Activated T-cell treated with anti-CD3 and anti-CD28 coated beads, Interleukin-2, amount 50 U/mL, for 72 hours (primary cell): ENCODE results near the gene RNF26. TPM values are rescaled to one million over a fixed set of nuclear protein-coding genes. Genes with fewer than 3 reads are reported as not detected.

ENCODE experiments used
- ATAC-seq, 2 donors: fragments of 150-1000 bp; cut with Tn5 transposase; replicated peaks in 1 of 2; 2 replicates each; pipeline ENCODE4 v1.10.0; 2021; ENCODE audit warnings: moderate library complexity in 2 of 2, mild to moderate bottlenecking in 1 of 2
- DNase-seq, 2 donors: peaks; one replicate each; pipeline ENCODE4 v3.0.0; 2021 to 2022; ENCODE audit warnings: mixed read lengths in 1 of 2
- H3K27ac Mint-ChIP-seq: one replicate; pipeline ENCODE4 v1.8.0; 2022; ENCODE audit warnings: mild to moderate bottlenecking, moderate library complexity, mixed read lengths
- H3K27me3 Mint-ChIP-seq: one replicate; pipeline ENCODE4 v1.8.0; 2022; ENCODE audit warnings: low read depth, mixed read lengths
- H3K36me3 Mint-ChIP-seq, 2 donors: one replicate each; pipeline ENCODE4 v1.8.0; 2022; ENCODE audit warnings: mixed read lengths in 2 of 2, mild to moderate bottlenecking in 1 of 2; ENCODE audit not compliant: insufficient read depth in 2 of 2
- H3K4me1 Mint-ChIP-seq: one replicate; pipeline ENCODE4 v1.8.0; 2022; ENCODE audit warnings: low read depth, mixed read lengths
- H3K4me3 Mint-ChIP-seq, 2 donors: one replicate each; pipeline ENCODE4 v1.8.0; 2022; ENCODE audit warnings: mild to moderate bottlenecking in 2 of 2, mixed read lengths in 2 of 2, moderate library complexity in 2 of 2
- H3K9me3 Mint-ChIP-seq, 2 donors: one replicate each; pipeline ENCODE4 v1.8.0; 2022; ENCODE audit warnings: mixed read lengths in 2 of 2
- total RNA-seq, 2 donors: library from RNA; stranded (reverse); gene quantifications; one replicate each; pipeline ENCODE4 v1.2.3, GENCODE V29; 2022

Gene RNF26
- total RNA-seq, 2 donors from 2014 or later, result 32.5 to 38.9 TPM

GRCh38 chr11:119318240-119319135 lies 15.8 kb upstream of the RNF26 start:
- H3K9me3 Mint-ChIP-seq, result no peaks in the 10 kb centered on the region
- DNase-seq (peak; percentile 43 to 51), ATAC-seq (peak in 1 of 2 donors; percentile 19)
- H3K4me1 Mint-ChIP-seq, result peaks cover 29% of the 10 kb centered on the region
- no peak overlapping the region for H3K27ac Mint-ChIP-seq
- H3K4me3 Mint-ChIP-seq, result peak overlapping the region; percentile 62 to 69
- H3K36me3 Mint-ChIP-seq, result no peaks in the 10 kb centered on the region
- H3K27me3 Mint-ChIP-seq, result peaks cover 8% of the 10 kb centered on the region

DNA sequence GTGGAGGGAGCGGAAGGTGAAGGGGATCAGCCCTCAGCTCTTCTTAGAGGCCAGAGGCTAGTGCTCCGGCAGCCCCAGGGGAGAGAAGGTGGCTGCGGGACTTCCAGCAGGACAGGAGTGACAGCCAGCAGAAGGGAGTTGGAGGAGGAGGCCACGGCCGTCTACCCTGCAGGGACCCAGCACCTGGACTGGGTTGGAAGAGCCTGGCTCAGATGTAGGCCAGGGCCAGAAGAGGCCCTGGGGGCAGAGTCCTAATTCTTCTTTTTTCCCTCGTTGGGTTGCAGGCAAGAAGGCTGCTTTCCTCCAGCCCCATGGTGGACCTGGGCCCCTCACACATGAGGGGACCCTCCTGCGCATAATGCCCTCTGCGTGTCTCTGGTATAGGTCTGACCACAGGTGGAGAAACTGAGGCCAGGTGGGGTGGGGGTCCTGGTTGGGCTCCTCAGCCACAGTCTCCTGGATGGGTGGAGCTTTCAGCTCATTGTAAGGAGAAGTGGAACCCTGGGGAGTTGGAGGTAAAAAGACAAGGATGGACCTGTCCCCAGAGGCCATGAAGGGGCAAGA lies 15.1 kb upstream of the RNF26 start:
- peaks cover 33% of the 10 kb centered on the region for H3K4me1 Mint-ChIP-seq
- no peaks in the 10 kb centered on the region for H3K9me3 Mint-ChIP-seq
- no peaks in the 10 kb centered on the region for H3K36me3 Mint-ChIP-seq
- DNase-seq (no peak), ATAC-seq (no peak)
- H3K27ac Mint-ChIP-seq, result no peak overlapping the region
- peak overlapping the region; percentile 73 to 75 for H3K4me3 Mint-ChIP-seq
- peaks cover 8% of the 10 kb centered on the region for H3K27me3 Mint-ChIP-seq

- no peaks in the 10 kb centered on the region for H3K9me3 Mint-ChIP-seq
- H3K27me3 Mint-ChIP-seq, result peaks cover 8% of the 10 kb centered on the region
- no peaks in the 10 kb centered on the region for H3K36me3 Mint-ChIP-seq
- peaks cover 33% of the 10 kb centered on the region for H3K4me1 Mint-ChIP-seq
- peak overlapping the region; percentile 62 for H3K27ac Mint-ChIP-seq
- no peak for DNase-seq
- ATAC-seq, result no peak
- peak overlapping the region; percentile 73 to 75 for H3K4me3 Mint-ChIP-seq
Measured at GRCh38 chr11:119319700-119320239, 14.6 kb upstream of the RNF26 start.

DNA sequence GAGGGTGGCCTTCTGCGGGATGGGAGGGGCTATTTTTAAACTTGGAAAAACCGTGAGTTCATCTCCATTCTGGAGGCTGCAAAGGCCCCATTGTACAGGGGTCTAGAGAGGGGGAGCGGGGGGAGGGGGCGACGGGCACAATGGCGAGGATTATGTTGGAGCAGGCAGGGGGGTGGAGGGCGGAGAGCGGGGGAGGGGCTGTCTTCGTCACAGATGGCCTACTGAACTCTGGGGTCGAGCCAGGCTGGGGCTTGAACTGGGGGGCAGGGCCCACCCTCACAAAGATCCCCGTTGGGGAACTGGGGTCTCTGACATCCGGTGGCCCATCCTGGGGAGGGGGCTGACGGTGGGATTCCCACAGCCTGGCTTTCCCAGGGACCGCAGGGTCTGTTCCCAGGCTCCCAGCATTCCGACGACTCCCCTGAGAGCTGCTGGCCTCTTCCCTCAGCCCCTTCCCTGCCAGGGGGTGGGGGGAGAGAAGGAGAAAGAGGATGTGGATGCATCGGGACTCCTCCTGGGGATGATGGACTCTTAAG lies 14.0 kb upstream of the RNF26 start:
- no peaks in the 10 kb centered on the region for H3K9me3 Mint-ChIP-seq
- H3K27ac Mint-ChIP-seq, result no peak overlapping the region
- H3K4me1 Mint-ChIP-seq, result peaks cover 33% of the 10 kb centered on the region
- no peak for DNase-seq
- peaks cover 8% of the 10 kb centered on the region for H3K27me3 Mint-ChIP-seq
- peak overlapping the region in 1 of 2 donors; percentile 75 for H3K4me3 Mint-ChIP-seq
- no peak for ATAC-seq
- no peaks in the 10 kb centered on the region for H3K36me3 Mint-ChIP-seq

DNA sequence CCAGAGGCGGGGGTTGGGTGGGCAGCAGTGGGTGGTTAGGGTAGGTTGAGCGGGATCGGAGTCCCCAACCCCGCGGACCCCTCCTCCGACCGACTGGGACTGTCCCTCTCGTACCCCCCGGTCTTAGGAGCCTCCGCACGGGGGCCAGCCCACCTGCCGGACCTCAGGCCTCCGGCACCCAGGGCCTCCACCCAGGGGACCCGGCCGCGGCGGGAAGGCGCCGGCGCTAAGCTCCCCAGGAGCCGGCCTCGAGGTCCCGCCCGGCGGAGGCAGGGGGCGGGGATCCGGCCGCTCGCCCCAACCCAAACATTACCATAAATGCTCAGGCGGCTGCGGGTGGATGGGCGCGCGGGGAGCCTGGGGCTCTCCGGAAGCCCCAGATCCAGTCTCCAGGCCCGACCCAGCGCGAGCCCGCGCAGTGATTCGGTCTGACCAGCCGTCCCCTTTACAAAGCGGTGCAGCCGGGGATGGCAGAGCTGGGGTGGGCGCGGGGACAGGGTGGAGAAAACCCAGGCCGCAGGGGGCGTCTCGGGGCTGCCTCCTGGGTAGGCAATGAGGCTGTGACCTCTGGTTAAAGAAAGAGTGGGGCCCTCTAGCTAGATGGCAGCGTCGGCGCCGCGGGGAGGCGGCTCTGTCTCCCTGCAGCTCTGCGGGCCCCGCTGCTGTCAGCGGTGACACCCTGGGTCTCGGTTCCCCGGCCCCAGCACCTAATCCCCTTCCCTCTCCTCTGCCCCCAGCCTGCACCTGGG lies 13.4 kb upstream of the RNF26 start:
- peak; percentile 75 to 77 for ATAC-seq
- Mint-ChIP-seq H3K4me3 (peak overlapping the region; percentile 89 to 90), H3K36me3 (no peaks in the 10 kb centered on the region), H3K4me1 (peaks cover 33% of the 10 kb centered on the region), H3K27ac (peak overlapping the region; percentile 81), H3K9me3 (no peaks in the 10 kb centered on the region), H3K27me3 (peaks cover 8% of the 10 kb centered on the region)
- peak; percentile 72 to 79 for DNase-seq

- no peak for DNase-seq
- Mint-ChIP-seq H3K4me3 (peak overlapping the region in 1 of 2 donors; percentile 89), H3K4me1 (peaks cover 33% of the 10 kb centered on the region), H3K9me3 (no peaks in the 10 kb centered on the region), H3K27me3 (peaks cover 8% of the 10 kb centered on the region), H3K27ac (no peak overlapping the region), H3K36me3 (no peaks in the 10 kb centered on the region)
- ATAC-seq, result no peak
Measured at GRCh38 chr11:119322360-119322739, 12.0 kb upstream of the RNF26 start.

- Mint-ChIP-seq H3K27ac (no peak overlapping the region), H3K4me3 (no peak overlapping the region), H3K36me3 (no peaks in the 10 kb centered on the region), H3K27me3 (peaks cover 8% of the 10 kb centered on the region), H3K9me3 (no peaks in the 10 kb centered on the region), H3K4me1 (peaks cover 33% of the 10 kb centered on the region)
- no peak for ATAC-seq
- no peak for DNase-seq
Measured at GRCh38 chr11:119322921-119323531, 11.3 kb upstream of the RNF26 start.

- Mint-ChIP-seq H3K36me3 (no peaks in the 10 kb centered on the region), H3K27me3 (peaks cover 6% of the 10 kb centered on the region), H3K9me3 (no peaks in the 10 kb centered on the region), H3K27ac (no peak overlapping the region), H3K4me3 (no peak overlapping the region), H3K4me1 (peaks cover 32% of the 10 kb centered on the region)
- ATAC-seq (no peak), DNase-seq (peak; percentile 77 to 85)
Measured at GRCh38 chr11:119323532-119324033, 10.7 kb upstream of the RNF26 start.

DNA sequence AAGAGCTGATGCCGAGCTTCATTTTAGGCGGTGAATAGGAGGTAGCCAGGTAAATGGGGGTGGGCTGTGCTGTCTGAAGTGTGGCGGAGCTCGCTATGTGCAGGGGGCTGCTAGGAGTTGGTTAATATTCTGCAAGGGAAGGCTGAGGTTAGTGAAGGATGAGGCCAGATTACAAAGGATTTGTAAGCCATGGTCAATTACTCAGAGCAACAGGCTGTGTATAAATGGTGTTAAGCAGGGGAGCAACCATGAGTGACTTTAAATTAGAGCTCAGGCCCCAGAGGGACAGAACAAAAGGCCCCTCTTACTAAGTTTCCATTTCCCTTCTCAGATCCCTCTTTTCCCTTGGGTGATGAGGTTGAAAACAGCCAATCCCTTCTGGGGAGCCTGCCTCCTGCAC lies 10.1 kb upstream of the RNF26 start:
- DNase-seq, result no peak
- Mint-ChIP-seq H3K4me3 (no peak overlapping the region), H3K36me3 (no peaks in the 10 kb centered on the region), H3K27me3 (no peaks in the 10 kb centered on the region), H3K4me1 (peaks cover 27% of the 10 kb centered on the region), H3K9me3 (no peaks in the 10 kb centered on the region), H3K27ac (no peak overlapping the region)
- ATAC-seq, result no peak

GRCh38 chr11:119329320-119329719 lies 5.0 kb upstream of the RNF26 start:
- Mint-ChIP-seq H3K4me3 (no peak overlapping the region), H3K4me1 (peaks cover 17% of the 10 kb centered on the region), H3K27ac (no peak overlapping the region), H3K9me3 (no peaks in the 10 kb centered on the region), H3K36me3 (no peaks in the 10 kb centered on the region), H3K27me3 (peaks cover 11% of the 10 kb centered on the region)
- DNase-seq, result no peak
- no peak for ATAC-seq

DNA sequence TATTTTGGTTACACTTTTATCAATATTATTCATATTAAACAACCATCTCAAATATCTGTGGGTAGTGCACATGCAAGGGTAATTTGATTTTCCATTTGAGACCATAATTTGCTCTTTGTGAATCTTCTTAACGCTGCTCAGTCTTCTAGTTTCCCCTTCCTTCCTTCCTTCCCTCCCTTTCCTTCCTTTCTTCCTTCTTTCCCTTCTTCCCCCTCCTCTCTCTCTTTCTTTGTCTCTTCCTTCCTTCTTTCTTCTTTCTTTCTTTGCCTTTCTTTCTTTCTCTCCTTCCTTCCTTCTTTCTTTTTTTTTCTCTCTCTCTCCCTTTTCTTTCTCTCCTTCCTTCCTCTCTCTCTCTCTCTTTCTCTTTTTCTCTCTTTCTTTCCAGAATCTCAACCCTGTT lies 4.1 kb upstream of the RNF26 start:
- Mint-ChIP-seq H3K4me1 (peaks cover 22% of the 10 kb centered on the region), H3K27ac (no peak overlapping the region), H3K27me3 (peaks cover 11% of the 10 kb centered on the region), H3K36me3 (peaks cover 0 to 5% of the 10 kb centered on the region in 2 donors), H3K4me3 (no peak overlapping the region), H3K9me3 (no peaks in the 10 kb centered on the region)
- ATAC-seq (no peak), DNase-seq (no peak)

DNA sequence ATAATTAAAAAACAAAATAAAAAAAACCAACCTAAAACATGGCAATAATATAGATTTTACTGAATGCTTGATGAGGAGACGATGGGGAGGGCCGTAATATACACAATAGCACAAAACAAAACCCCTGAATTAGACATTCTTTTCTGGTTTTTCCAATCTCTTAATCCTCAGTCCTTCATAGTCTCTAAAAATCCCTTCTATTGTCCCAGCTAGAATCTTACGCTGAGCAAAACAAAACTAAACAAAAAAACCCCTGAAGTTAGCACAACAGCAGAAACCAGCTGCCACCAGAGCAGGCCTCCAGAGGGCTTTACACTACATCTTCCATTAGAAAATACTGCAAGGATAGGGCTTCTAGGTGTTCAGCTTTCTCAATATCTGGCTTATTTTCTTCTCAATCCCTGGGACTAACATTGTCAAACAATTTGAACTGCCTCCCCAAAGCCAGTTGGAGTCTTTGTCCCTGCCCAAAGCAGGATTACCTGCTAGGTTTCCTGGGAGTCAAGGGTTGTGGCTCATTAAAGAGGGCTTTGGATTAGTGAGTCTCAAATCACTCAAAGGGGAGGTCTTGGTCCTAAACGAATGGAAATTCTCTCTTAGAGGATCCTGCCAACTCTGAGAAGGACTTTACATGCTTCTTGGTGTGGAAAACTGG lies 2.1 kb upstream of the RNF26 start:
- Mint-ChIP-seq H3K4me1 (peaks cover 41% of the 10 kb centered on the region), H3K27ac (no peak overlapping the region), H3K36me3 (peaks cover 0 to 8% of the 10 kb centered on the region in 2 donors), H3K9me3 (no peaks in the 10 kb centered on the region), H3K4me3 (peak overlapping the region; percentile 96 to 99), H3K27me3 (peaks cover 11% of the 10 kb centered on the region)
- no peak for ATAC-seq
- no peak for DNase-seq
